DND-41 (cell line): ENCODE measurements around the gene SLC9A7.

Source experiments
- ATAC-seq: fragments of 200-7000 bp; cut with Tn5 transposase; 3 replicates; pipeline ENCODE4 v1.9.1; 2021; ENCODE audit warnings: low read depth; ENCODE audit not compliant: insufficient read depth
- DNase-seq: peaks from one replicate; pipeline ENCODE4 v3.0.0-alpha.2; 2020
- H2AFZ ChIP-seq: 2 replicates; pipeline ENCODE4 v1.6.0; 2012; ENCODE audit warnings: low read depth, low read length
- H3K27ac ChIP-seq: 2 replicates; pipeline ENCODE4 v1.5.1; 2012; ENCODE audit warnings: low read length, inconsistent platforms
- H3K27me3 ChIP-seq: fragments of 200-600 bp; sonication (generic); 2 replicates; pipeline ENCODE4 v1.6.0; 2012; ENCODE audit warnings: low read length, mild to moderate bottlenecking, inconsistent platforms; ENCODE audit not compliant: insufficient read depth, poor library complexity
- H3K36me3 ChIP-seq: 2 replicates; pipeline ENCODE4 v1.5.1; 2012; ENCODE audit warnings: low read length, inconsistent platforms; ENCODE audit not compliant: insufficient read depth
- H3K4me1 ChIP-seq: 2 replicates; pipeline ENCODE4 v1.5.1; 2012; ENCODE audit warnings: mild to moderate bottlenecking, low read length; ENCODE audit not compliant: insufficient read depth
- H3K4me2 ChIP-seq: 2 replicates; pipeline ENCODE4 v1.6.0; 2012; ENCODE audit warnings: mild to moderate bottlenecking, moderate library complexity, low read length, inconsistent platforms; ENCODE audit not compliant: insufficient read depth
- H3K4me3 ChIP-seq, 2 experiments: fragments of 200-600 bp in 1 of 2; shearing (Covaris generic) in 1 of 2; 2 replicates each; pipeline ENCODE4 v1.5.1; 2012 to 2016; ENCODE audit warnings: inconsistent platforms in 2 of 2, low read length in 2 of 2, mild to moderate bottlenecking in 2 of 2, low read depth in 1 of 2, moderate library complexity in 1 of 2
- H3K79me2 ChIP-seq: 2 replicates; pipeline ENCODE4 v1.6.0; 2012; ENCODE audit warnings: low read length, inconsistent platforms; ENCODE audit not compliant: insufficient read depth
- H3K9ac ChIP-seq: 2 replicates; pipeline ENCODE4 v1.6.0; 2012; ENCODE audit warnings: low read depth, mild to moderate bottlenecking, inconsistent platforms, low read length, moderate library complexity
- H3K9me3 ChIP-seq: 2 replicates; pipeline ENCODE4 v1.5.1; 2012; ENCODE audit warnings: low read length, moderate library complexity, mild to moderate bottlenecking, inconsistent platforms; ENCODE audit not compliant: insufficient read depth, severe bottlenecking
- H4K20me1 ChIP-seq: 2 replicates; pipeline ENCODE4 v1.6.0; 2012; ENCODE audit warnings: low read length; ENCODE audit not compliant: insufficient read depth
- CTCF ChIP-seq: IDR thresholded peaks from 2 replicates; pipeline ENCODE4 v1.5.1; 2012; ENCODE audit warnings: borderline replicate concordance, low read length, moderate library complexity, mild to moderate bottlenecking; ENCODE audit not compliant: poor library complexity, severe bottlenecking; ENCODE audit errors: extremely low read depth
- EZH2 ChIP-seq: IDR thresholded peaks from 3 replicates; pipeline ENCODE4 v1.6.1; 2012; ENCODE audit warnings: borderline replicate concordance, low read depth, mild to moderate bottlenecking, moderate library complexity, low read length, inconsistent platforms; ENCODE audit not compliant: severe bottlenecking

The SLC9A7 gene

GRCh38 chrX:46630141-46630540 is 128.8 kb downstream of the SLC9A7 start:
- Histone ChIP-seq H4K20me1 (no peaks in the 10 kb centered on the region), H3K9me3 (no peaks in the 10 kb centered on the region), H3K79me2 (no peaks in the 10 kb centered on the region), H3K27ac (no peak overlapping the region), H3K4me2 (no peak overlapping the region), H3K36me3 (no peaks in the 10 kb centered on the region), H3K4me1 (no peaks in the 10 kb centered on the region), H2AFZ (no peak overlapping the region), H3K27me3 (no peaks in the 10 kb centered on the region), H3K4me3 (no peak overlapping the region), H3K9ac (no peak overlapping the region)
- no peak for DNase-seq
- ATAC-seq: no peak
- no peak for TF ChIP-seq EZH2
- no peak for TF ChIP-seq CTCF

GRCh38 chrX:46628460-46629371 is 130.2 kb downstream of the SLC9A7 start:
- H3K9ac ChIP-seq: no peak overlapping the region
- H3K36me3 ChIP-seq: no peaks in the 10 kb centered on the region
- no peaks in the 10 kb centered on the region for H4K20me1 ChIP-seq
- DNase-seq (no peak), ATAC-seq (no peak)
- H3K4me1 ChIP-seq: no peaks in the 10 kb centered on the region
- H3K4me3 ChIP-seq: no peak overlapping the region
- no peaks in the 10 kb centered on the region for H3K27me3 ChIP-seq
- H3K27ac ChIP-seq: no peak overlapping the region
- TF ChIP-seq EZH2 (no peak), CTCF (no peak)
- no peaks in the 10 kb centered on the region for H3K9me3 ChIP-seq
- H3K79me2 ChIP-seq: no peaks in the 10 kb centered on the region
- no peak overlapping the region for H3K4me2 ChIP-seq
- no peak overlapping the region for H2AFZ ChIP-seq

GRCh38 chrX:46627711-46628419 is 131.1 kb downstream of the SLC9A7 start:
- no peak overlapping the region for H3K4me3 ChIP-seq
- H3K9me3 ChIP-seq: no peaks in the 10 kb centered on the region
- no peak overlapping the region for H2AFZ ChIP-seq
- DNase-seq (no peak), ATAC-seq (no peak)
- H3K4me1 ChIP-seq: no peaks in the 10 kb centered on the region
- H4K20me1 ChIP-seq: no peaks in the 10 kb centered on the region
- H3K9ac ChIP-seq: no peak overlapping the region
- no peak overlapping the region for H3K27ac ChIP-seq
- no peaks in the 10 kb centered on the region for H3K79me2 ChIP-seq
- no peak for TF ChIP-seq EZH2
- TF ChIP-seq CTCF: no peak
- H3K36me3 ChIP-seq: no peaks in the 10 kb centered on the region
- no peaks in the 10 kb centered on the region for H3K27me3 ChIP-seq
- H3K4me2 ChIP-seq: no peak overlapping the region
